ENCODE results near the gene SLC9A7. TPM values are rescaled to one million over a fixed set of nuclear protein-coding genes. Genes with fewer than 3 reads are reported as not detected.

SLC9A7 gene
- total RNA-seq, 4 donors from 2014 or later = 2.8 to 10.7 (median 3.3) TPM

- Histone ChIP-seq H3K4me3 (no peak overlapping the region), H3K27me3 (no peaks in the 10 kb centered on the region), H3K27ac (replicated peaks in 1 of 4) (no peak overlapping the region), H3K36me3 (no peaks in the 10 kb centered on the region), H3K4me1 (no peaks in the 10 kb centered on the region), H3K9me3 (no peaks in the 10 kb centered on the region)
- 58% methylated on average over 2 of the region's 2 CpGs for WGBS
- intact Hi-C loops (cut with DNase I) = no loop called here
- TF ChIP-seq POLR2A (IDR thresholded peaks at IDR 0.05; ENCODE audit: low read depth) = no peak
- DNase-seq (ENCODE audit: extremely low spot score) = no peak
These were observed 92.1 kb downstream of the SLC9A7 start for GRCh38 chrX:46666831-46667230.

GRCh38 chrX:46665232-46666152, 93.4 kb downstream of the SLC9A7 start:
- Histone ChIP-seq H3K36me3 (no peaks in the 10 kb centered on the region), H3K27me3 (no peaks in the 10 kb centered on the region), H3K4me3 (no peak overlapping the region), H3K27ac (replicated peaks in 1 of 4) (no peak overlapping the region), H3K9me3 (no peaks in the 10 kb centered on the region), H3K4me1 (no peaks in the 10 kb centered on the region)
- TF ChIP-seq CTCF (IDR thresholded peaks at IDR 0.05) (no peak), POLR2A (IDR thresholded peaks at IDR 0.05; ENCODE audit: low read depth) (no peak), POLR2AphosphoS5 (IDR thresholded peaks at IDR 0.05) (no peak), EP300 (IDR thresholded peaks at IDR 0.05) (no peak)
- WGBS = 64% methylated on average over 3 of the region's 3 CpGs
- DNase-seq (ENCODE audit: extremely low spot score) = no peak
- intact Hi-C loops (cut with DNase I) = no loop called here

- WGBS = 85% methylated on average over 10 of the region's 10 CpGs
- DNase-seq (ENCODE audit: extremely low spot score) = no peak
- Histone ChIP-seq H3K27ac (replicated peaks in 1 of 4) (no peak overlapping the region), H3K4me3 (no peak overlapping the region), H3K4me1 (no peaks in the 10 kb centered on the region), H3K36me3 (no peaks in the 10 kb centered on the region), H3K27me3 (no peaks in the 10 kb centered on the region), H3K9me3 (no peaks in the 10 kb centered on the region)
- intact Hi-C loops (cut with DNase I) = no loop called here
- TF ChIP-seq EP300 (IDR thresholded peaks at IDR 0.05) = no peak
- TF ChIP-seq POLR2A (IDR thresholded peaks at IDR 0.05; ENCODE audit: low read depth) = no peak
- no peak for TF ChIP-seq POLR2AphosphoS5 (IDR thresholded peaks at IDR 0.05)
- no peak for TF ChIP-seq CTCF (IDR thresholded peaks at IDR 0.05)
These were observed 96.5 kb downstream of the SLC9A7 start for GRCh38 chrX:46662188-46662958.

GRCh38 chrX:46653482-46653881, 105.4 kb downstream of the SLC9A7 start:
- Histone ChIP-seq H3K27me3 (no peaks in the 10 kb centered on the region), H3K4me1 (peaks cover 0 to 10% (median 4%) of the 10 kb centered on the region in 4 donors), H3K9me3 (no peaks in the 10 kb centered on the region), H3K4me3 (no peak overlapping the region), H3K36me3 (no peaks in the 10 kb centered on the region), H3K27ac (replicated peaks in 1 of 4) (no peak overlapping the region)
- WGBS = 41% methylated on average over 6 of the region's 6 CpGs
- DNase-seq (ENCODE audit: extremely low spot score) = no peak
- TF ChIP-seq EP300 (IDR thresholded peaks at IDR 0.05) (no peak), CTCF (IDR thresholded peaks at IDR 0.05) (no peak), POLR2AphosphoS5 (IDR thresholded peaks at IDR 0.05) (no peak), POLR2A (IDR thresholded peaks at IDR 0.05; ENCODE audit: low read depth) (no peak)
- intact Hi-C loops (cut with DNase I) = no loop called here
